ENCODE results near the gene MSRB2.
"Not testable (repeated sequence)": the region's sequence is repeated elsewhere in the genome, so short reads cannot be mapped to it uniquely, and the experiment has no call there.

The MSRB2 gene

GRCh38 chr10:23095404-23095965, at the start of gene MSRB2:
MSRB2 (plus strand) TSS chr10:23095579; CDS start chr10:23095609, 30 bp downstream.
- peak; percentile 57 for DNase-seq (ENCODE audit: low read depth)

- DNase-seq (ENCODE audit: low read depth): no peak
Measured at GRCh38 chr10:23046027-23046426, 49.4 kb upstream of the MSRB2 start.

GRCh38 chr10:23047201-23048050, 48.0 kb upstream of the MSRB2 start:
- no peak for DNase-seq (ENCODE audit: low read depth)

- no peak for DNase-seq (ENCODE audit: low read depth)
Measured at GRCh38 chr10:23048191-23048590, 47.2 kb upstream of the MSRB2 start.

- no peak for DNase-seq (ENCODE audit: low read depth)
Measured at GRCh38 chr10:23051278-23051677, 44.1 kb upstream of the MSRB2 start.

GRCh38 chr10:23051855-23052331, 43.5 kb upstream of the MSRB2 start:
- DNase-seq (ENCODE audit: low read depth): no peak

GRCh38 chr10:23053036-23053435, 42.3 kb upstream of the MSRB2 start:
- no peak for DNase-seq (ENCODE audit: low read depth)

- no peak for DNase-seq (ENCODE audit: low read depth)
Measured at GRCh38 chr10:23055424-23056185, 39.8 kb upstream of the MSRB2 start.

- DNase-seq (ENCODE audit: low read depth): no peak
Measured at GRCh38 chr10:23056186-23056579, 39.2 kb upstream of the MSRB2 start.

- no peak for DNase-seq (ENCODE audit: low read depth)
Measured at GRCh38 chr10:23058366-23058765, 37.0 kb upstream of the MSRB2 start.

- no peak for DNase-seq (ENCODE audit: low read depth)
Measured at GRCh38 chr10:23060918-23061317, 34.5 kb upstream of the MSRB2 start.

GRCh38 chr10:23063045-23063972, 32.1 kb upstream of the MSRB2 start:
- no peak for DNase-seq (ENCODE audit: low read depth)

GRCh38 chr10:23063973-23064812, 31.2 kb upstream of the MSRB2 start:
- DNase-seq (ENCODE audit: low read depth): no peak

GRCh38 chr10:23064813-23065114, 30.6 kb upstream of the MSRB2 start:
- not testable (repeated sequence) for DNase-seq (ENCODE audit: low read depth)

- no peak for DNase-seq (ENCODE audit: low read depth)
Measured at GRCh38 chr10:23065181-23065948, 30.0 kb upstream of the MSRB2 start.

- DNase-seq (ENCODE audit: low read depth): no peak
Measured at GRCh38 chr10:23067337-23067736, 28.0 kb upstream of the MSRB2 start.

GRCh38 chr10:23067939-23068775, 27.2 kb upstream of the MSRB2 start:
- DNase-seq (ENCODE audit: low read depth): peak; percentile 45

GRCh38 chr10:23069019-23069815, 26.2 kb upstream of the MSRB2 start:
- DNase-seq (ENCODE audit: low read depth): no peak

Data from activated T-cell treated with anti-CD3 and anti-CD28 coated beads for 48 hours (primary cell).